ENCODE measurements around the gene SPACA4.

The SPACA4 gene

DNA sequence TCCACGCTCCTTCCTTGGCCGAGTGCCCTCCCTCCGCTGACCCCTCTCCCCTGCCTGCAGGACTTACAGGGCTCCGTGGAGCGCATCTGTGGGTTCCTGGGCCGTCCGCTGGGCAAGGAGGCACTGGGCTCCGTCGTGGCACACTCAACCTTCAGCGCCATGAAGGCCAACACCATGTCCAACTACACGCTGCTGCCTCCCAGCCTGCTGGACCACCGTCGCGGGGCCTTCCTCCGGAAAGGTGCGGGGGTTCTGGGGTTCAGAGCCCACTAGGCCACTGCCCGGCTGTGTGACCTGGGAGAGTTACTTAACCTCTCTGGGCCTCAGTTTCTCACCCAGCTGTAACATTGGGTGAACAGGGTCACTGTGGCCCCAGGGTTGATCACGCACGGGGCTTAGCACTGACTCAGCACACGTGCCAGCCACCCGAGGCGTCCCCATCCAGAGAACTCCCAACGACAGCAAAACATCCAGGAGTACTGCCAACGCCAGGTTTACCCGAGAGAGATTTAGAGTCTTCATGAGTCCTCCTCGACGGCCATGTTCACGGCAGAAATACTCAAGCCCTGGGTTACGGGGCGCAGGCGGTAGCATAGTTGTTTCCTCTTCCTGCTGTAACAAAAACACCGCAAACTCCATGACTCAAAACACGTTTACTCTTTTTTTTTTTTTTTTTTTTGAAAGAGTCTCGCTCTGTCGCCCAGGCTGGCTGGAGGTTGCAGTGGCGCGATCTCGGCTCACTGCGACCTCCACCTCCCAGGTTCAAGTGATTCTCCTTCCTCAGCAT is 9.7 kb upstream of the SPACA4 start:
- DNase-seq (ENCODE audit: low read depth), result no peak

DNA sequence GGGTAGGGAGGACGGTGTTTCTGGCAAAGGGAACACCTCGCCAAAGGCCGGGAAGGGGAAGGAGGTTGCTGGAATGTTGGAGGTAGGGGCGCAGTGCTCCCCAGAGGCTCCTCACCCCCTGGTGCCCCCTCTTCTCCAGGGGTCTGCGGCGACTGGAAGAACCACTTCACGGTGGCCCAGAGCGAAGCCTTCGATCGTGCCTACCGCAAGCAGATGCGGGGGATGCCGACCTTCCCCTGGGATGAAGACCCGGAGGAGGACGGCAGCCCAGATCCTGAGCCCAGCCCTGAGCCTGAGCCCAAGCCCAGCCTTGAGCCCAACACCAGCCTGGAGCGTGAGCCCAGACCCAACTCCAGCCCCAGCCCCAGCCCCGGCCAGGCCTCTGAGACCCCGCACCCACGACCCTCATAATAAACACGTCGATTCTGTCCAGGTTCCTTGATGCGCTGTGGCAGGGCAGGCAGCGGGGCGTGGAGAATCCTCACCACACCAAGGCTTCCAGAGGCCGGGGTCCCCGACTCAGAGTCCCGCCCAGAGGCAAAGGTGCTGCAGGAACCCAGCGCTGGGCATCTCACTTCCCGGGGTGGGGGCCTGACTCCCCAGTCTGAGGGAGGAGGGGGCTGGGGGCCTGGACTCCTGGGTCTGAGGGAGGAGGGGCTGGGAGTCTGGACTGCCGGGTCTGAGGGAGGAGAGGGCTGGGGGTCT is 7.4 kb upstream of the SPACA4 start:
- DNase-seq (ENCODE audit: low read depth), result no peak

DNA sequence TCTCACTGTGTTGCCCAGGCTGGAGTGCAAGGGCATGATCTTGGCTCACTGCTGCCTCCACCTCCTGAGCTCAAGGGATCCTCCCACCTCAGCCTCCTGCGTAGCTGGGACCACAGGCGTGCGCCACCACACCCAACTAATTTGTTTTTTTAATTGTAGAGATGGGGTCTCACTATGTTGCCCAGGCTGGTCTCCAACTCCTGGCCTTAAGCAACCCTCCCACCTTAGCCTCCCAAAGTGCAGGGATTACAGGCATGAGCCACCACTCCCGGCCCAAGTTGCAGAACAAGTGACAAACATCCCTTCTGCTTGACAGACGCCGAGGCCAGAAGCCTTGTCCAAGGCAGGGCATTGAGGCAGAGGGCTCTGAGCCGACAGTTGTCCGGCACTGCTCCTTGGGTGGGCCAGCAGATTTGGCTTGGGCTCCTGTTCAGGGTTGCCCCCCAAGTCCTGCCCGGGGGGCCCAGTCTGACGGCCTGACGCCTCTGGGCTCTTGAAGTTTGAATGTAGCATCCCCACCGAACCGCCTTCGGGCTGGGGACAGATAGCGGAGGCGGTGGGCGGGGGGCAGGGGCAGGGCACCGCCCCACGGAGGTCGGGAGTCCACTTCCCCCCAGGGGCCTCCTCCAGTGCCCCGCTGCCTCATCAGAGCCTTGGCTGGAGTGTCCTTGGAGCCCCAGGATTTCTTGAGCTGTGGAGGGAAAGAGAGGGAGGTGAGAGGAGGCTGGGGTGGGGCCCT is 5.7 kb upstream of the SPACA4 start:
- no peak for DNase-seq (ENCODE audit: low read depth)

DNA sequence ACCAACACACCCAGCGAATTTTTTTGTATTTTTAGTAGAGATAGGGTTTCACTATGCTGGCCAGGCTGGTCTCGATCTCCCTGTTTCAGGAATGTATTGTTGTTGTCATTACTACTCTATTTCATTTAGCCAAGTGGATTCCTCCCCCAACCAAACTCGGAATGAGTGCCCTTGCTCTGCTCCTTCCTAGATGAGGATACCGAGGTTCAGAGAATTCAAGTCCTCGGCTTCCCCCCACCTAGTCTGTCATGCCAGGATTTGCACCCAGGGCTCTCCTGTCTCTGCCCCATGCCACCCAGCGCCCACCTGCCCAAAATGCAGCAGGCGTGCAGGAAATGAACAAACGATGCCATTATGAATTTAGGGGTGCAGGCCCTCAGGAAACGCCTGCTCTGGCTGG is 3.5 kb upstream of the SPACA4 start:
- DNase-seq (ENCODE audit: low read depth), result no peak

DNA sequence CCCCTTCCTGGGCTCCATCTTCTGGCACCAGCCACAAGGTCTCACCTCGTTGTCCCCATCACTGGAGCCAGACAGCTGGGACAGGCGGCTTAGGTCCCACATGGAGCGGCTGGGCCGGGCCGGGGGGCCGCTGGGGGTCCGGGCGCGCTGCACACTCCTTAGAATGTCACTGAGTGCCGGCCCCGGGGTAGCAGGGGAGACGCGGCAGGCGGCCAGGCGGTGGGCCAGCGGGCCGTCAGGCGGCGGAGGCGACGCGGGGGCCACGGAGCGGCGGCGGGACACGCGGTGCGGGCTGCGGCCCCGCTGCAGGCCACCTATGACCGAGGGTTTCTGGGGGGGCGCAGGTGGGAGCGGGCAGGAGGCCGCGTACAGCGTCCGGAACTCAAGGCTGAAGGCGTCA is 3.1 kb upstream of the SPACA4 start:
- DNase-seq (ENCODE audit: low read depth), result no peak

DNA sequence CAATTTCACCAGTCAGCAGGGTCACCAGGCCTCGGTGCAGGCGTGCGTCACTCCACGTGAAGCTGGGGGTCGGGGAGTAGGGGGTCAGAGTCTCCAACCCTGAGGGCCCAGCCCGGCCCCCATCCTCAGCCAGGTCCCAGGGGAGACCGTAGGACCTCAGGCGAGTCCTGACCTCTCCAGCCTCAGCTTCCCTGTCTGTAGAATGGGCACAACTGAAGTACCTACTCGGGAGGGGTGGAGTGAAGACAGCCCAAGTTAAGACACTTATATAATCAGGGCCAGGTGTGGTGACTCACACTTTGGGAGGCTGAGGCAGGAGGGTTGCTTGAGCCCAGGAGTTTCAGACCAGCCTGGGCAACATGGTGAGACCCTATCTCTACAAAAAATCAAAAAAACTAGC is 2.7 kb upstream of the SPACA4 start:
- no peak for DNase-seq (ENCODE audit: low read depth)

DNA sequence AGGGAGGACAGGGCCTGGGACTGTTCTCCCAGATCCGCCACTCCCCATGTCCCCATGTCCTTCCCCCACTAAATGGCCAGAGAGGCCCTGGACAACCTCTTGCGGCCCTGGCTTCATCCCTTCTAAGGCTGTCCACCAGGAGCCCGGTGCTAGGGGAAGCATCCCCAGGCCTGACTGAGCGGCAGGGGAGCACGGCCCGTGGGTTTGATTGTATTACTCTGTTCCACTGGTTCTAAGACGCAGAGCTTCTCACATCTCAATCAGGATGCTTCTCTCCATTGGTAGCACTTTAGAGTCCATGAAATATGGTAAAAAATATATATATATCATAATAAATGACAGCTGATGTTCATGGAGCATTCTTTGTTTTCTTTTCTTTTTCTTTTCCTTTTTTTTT is 815 bp downstream of the SPACA4 start:
- no peak for DNase-seq (ENCODE audit: low read depth)

DNA sequence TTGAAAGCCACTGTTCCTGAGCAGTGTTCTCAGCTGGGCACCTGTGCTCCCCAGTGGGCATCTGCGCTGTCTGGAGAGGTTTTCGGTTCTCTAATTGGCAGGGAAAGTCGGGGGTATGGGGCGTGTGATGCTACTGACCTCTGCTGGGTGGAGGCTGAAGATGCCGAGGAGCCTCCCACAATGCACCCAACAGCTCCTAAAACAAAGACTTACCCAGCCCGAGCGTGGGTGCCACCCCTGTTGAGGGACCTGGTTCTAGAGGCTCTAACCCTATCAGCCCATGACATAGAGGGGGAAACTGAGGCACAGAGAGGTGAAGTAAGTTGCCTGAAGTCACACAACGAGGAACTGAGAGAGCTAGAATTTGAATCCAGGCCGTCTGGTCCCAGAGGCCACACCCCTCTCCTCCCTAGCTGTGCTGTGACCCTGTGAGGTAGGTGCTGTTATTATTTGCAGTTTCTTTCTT is 2.3 kb downstream of the SPACA4 start:
- no peak for DNase-seq (ENCODE audit: low read depth)

DNA sequence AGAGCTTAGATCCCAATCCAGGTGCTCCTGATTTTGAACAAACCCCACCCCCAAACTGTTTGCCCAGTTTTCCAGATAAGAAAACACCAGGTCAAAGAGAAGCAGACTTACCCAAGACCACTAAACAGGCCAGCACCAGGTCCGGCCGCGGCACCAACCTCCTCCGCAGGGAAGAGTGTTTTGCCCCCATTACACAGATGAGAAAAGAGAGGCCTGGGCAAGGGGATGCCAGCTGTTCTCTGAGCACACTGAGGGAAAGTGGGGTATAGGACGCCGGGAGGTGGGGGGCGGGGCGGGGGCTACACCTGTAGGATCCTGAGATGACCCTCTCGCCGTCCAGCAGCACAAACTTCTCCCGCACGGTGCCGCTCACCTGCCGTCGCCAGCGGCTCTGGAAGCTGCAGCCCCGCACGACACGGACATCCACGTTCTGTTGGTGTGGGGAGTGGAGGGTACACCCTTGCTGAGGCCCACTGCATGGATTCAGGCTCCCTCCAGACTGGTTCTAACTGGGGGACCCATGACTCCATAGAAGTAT is 3.1 kb downstream of the SPACA4 start:
- DNase-seq (ENCODE audit: low read depth), result no peak

DNA sequence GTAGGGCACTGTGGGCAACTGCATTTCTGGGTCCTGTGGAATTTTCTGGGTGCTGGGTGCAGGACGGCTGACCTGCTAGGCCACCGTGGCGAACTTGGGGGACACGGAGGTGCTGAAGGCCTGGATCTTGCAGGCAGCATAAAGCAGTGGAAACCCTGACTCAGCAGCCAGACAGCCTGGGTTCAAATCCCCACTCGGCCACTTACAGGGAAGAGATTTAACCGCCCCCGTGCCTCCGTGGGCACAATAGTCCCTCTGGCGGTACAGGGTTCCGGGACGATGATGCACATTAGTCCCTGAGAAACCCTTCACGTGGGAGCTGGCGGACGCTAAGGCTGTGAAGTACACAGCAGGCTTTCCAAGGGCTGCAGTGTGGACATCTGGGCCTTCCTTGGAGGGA is 5.3 kb downstream of the SPACA4 start:
- no peak for DNase-seq (ENCODE audit: low read depth)

DNA sequence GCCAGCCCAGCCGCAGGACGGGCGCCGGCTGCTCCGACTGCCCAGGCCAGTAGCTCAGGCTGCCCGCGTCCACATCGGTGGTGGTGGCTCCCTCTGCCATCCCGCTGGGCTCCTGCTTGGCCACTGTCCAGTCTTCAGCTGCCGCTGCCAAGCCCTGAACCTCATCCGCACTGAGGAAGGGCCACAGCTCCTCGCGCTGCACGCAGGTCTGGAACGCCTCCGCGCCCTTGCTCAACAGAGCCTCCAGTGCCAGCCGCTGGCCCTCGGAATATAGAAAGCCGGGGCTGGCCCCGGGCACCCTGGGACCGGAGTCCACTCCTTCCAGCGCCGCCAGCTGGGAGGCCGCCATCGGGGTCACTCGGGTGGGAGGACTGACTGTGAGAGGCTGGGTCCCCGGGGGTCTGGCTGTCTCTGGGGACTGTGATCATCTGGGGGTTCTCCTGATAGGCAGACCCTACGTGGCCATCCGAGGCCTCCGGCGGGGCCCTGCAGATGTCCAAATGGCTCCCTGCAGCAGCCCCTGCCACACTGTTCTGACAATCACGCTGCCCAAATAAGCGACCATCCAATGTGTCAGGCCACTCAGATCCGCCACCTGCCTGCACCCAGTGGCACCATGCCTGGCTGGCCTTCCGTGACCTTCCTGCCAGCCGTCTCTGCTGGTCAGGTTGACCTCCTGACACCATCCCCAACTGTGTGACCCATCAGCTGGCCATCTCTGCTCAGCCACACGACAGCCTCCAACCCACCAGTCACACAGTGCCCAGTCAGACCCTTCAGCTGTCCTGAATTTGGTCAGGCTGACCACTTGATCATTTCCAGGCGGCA is 6.7 kb downstream of the SPACA4 start:
- no peak for DNase-seq (ENCODE audit: low read depth)

DNA sequence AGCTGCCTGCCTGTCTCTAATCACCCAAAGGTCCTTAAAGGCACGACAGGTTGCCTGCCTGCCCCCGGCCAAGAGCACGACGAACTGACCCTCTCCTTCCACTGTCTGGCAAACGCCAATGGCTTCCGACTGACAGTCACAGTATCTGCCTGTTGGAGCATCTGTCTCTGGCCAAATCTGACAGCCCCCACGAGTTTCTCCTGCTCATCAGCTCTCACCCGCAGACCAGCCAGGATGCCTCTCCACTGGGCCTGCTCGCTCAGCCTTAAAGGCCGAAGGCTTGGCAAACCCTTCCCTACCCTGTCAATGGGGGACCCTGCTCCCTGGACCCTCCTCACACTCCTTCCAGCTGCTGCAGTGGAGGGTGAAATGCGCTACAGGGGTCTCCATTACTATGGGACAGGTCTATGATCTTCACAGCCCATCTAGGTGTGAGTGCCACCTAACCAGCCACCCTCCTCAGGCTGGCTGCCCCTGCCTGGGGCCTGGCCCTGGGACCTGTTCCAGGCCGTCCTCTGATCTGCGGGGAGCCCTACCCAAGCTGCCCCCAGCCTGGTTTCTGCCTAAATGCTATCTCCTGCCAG is 7.4 kb downstream of the SPACA4 start:
- DNase-seq (ENCODE audit: low read depth), result no peak

DNA sequence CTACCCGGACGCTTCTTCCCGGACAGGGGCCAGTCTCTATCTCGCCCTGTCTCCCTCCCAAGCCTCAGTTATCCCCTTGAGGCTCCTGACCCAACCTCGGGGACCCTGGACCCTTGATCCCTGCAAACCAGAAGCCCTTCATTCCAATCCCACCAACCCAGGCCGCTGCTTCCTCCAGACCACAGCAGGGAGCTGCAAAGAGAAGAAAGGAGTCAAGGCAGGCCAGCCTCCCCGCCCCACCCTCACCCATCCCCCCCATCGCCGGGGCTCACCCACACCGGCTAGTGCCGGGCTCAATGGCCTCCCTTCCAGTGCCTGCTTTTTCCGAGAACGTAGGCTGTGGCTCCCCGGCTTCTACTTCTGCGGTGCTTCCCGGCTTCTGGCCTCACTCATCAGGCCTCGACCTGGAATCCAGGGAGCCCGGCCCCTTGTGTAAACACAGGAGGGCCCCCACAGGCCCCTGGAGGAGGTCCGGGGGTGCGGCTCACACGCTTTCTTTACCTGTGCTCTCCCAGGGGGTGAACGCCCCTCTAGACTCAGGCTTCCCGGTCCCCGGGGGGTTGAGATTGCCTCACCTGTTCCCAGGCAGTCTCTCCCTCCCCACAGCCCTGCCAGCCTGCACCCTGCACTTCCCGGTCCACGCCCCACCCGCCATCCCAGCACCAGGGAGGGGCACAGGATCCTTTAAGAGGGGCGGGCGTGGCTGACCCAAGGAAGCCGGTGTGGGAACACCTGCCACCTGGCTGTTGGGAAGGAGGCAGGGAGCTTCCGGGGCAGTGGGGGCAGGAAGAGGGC is 8.1 kb downstream of the SPACA4 start, which contains the start of gene FAM83E:
Gene FAM83E (minus strand): TSS at position 641 of the 795 bp plus-strand sequence. CDS start 1,704 bp downstream, outside the sequence.
- no peak for DNase-seq (ENCODE audit: low read depth)

DNA sequence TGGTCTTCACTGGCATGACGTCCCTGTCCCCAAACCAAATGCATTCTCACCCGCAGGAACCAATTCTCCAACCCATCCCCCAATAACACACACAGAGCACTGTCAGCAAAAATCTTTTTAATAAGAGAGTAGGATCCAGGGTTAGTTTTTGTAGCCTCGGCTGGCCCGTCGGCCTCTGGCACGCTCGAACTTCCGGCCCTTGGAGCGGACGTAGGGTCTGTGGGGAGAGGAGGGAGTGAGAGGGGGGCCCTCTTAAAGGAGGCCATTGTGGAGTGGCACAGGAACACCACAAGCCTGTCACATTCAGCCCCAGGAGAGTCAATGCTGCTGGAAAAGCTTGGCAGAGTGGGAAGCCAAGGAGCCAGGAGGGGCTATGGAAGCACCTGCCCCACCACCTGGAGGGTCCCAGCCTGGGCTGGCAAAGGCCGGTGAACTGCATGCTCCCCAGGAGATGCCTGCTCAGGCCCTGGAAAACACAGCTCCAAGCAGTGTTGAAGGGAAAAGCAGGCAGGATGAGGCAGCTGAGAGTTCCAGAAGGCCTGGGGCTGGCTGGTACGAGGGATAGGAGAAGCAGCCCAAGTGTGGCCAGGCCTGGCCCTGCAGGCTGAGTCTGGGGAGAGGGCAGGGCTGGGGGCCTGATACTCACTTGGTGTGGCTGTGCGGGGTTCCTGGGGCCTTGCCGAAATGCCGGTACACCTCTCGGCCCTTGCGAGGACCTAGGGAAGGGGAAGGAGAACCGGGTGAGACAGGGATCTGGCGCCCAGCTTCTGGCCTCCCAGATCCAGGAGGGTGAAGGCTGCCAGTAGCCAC is 8.9 kb downstream of the SPACA4 start:
- no peak for DNase-seq (ENCODE audit: low read depth)

DNA sequence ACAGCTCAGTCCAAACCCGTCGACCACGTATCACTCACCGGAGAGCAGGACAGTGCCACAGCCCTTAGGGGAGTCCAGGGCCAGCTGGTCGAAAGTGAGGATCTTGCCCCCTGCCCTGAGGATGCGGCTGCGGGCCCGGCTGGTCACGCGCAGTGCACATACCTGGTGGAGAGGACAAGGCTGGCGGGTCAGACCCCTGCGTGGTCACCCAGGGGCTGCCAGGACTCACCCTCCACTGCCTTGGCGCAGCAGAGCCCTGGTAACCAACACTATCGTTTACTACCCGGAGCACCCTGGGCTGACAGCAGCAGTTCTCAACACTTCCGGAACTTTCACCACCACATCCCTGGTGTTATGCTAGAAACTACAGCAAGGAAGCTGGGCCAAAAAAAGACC is 9.5 kb downstream of the SPACA4 start:
- DNase-seq (ENCODE audit: low read depth), result no peak

DNA sequence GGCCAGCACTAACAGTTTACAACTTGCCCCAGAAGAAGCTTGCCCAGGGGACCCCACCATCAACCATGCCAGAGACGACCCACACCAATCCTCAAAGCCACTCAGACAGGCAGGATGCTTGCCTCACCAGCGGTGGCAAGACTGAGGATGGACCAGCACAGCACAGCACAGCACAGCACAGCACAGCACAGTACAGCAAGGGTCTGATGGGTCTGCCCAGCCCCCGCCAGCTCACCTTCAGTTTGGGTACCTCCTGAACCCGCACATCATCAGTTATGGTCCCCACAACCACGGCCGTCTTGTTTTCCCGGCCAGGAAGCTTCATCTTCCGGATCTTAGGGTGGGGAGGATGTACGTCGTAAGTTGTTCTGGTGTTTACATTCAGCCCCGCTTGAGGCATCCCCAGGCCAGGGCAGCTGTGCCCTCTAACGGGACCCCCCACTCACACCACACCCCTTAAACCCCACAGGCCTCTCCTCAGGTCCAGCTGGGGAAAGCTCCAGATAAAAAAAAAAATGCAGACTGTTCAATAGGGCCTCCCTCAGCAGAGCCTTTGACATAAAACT is 10.0 kb downstream of the SPACA4 start:
- no peak for DNase-seq (ENCODE audit: low read depth)

DNA sequence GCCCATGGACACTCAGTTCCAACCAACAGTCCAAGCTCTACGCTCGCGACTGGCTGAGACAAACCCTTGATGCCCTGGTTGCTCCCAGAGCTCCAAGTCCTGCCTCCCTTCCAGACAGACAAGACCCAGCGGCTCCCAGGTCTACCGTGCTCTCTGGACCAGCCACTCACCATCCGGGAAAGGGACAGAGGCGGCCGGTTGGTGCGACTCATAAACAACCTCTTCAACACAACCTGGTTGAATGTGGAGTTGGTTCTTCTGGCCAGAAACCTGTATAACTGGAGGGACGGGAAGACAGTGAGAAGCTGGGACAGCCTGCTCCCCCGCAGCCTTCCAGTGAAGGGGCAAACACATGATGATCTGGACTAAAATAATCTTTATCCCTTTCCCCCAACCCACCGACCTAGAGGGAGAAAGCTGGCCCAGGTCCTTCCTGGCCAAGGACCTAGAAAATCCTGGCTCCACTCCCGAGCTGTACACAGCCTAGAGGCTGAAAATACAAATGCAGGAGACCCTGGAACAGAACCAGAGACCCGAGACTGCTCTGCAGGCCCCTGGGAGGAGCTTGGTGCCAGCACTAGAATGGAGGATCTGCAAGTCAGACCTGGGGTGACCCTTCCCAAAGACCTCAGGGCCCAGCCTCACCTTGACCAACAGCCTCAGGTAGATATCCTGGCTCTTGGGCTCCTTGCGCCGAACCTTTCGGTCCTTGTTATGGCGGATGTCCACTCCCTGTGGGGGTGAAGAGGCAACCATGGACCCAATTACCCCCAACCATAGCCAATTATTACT is 10.8 kb downstream of the SPACA4 start:
- DNase-seq (ENCODE audit: low read depth), result no peak

DNA sequence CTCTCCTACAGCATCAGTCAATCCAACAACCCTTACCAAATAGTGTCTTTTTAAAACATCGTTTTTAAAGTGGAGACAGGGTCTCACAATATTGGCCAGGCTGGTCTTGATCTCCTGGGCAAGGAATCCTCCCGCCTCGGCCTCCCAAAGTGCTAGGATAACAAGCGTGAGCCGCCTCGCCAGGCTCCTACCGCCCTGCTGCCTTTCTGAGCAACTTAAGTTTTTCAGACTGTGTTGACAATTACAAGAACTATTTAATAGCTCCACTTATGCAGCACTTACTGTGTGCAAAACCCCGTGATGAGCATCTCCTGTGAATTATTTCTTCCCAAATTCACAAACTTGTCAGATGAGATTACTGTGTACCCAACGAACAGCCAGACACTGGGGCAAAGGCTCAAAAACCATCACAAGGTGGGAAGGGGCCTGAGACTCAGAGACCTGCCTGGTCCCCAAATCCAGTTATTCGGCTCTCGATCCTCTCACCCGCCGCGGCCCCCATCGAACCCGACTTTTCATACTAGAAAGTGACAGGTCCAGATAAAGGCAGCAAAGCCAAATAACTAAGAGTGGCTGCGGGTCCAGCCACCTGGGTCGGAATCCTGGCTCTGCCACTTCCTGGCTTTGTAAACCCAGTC is 11.9 kb downstream of the SPACA4 start:
- DNase-seq (ENCODE audit: low read depth), result no peak
